Adrenal gland (tissue), 12 donors: Measurements from ENCODE around the gene MYCBP. TPM values are rescaled to one million over a fixed set of nuclear protein-coding genes. Genes with fewer than 3 reads are reported as not detected.

Source experiments
- DNase-seq, 7 donors: peaks; one replicate each; pipeline ENCODE4 v3.0.0-alpha.2; 2019 to 2020
- H3K27ac ChIP-seq, 5 donors: fragments of 200-600 bp; sonication (generic) in 4 of 5; 1 replicate in 3 of 5; 2 replicates in 2 of 5; pipeline versions ENCODE4 v1.5.1 to v1.8.0; 2016 to 2020; ENCODE audit warnings: mild to moderate bottlenecking in 1 of 5
- H3K27me3 ChIP-seq: fragments of 200-600 bp; 2 replicates; pipeline ENCODE4 v1.8.0; 2021
- H3K36me3 ChIP-seq, 2 donors: fragments of 200-600 bp; replicated peaks in 1 of 2; 1 replicate in 1 of 2; 2 replicates in 1 of 2; pipeline versions ENCODE4 v1.5.1 to v1.8.0; 2018 to 2022
- H3K4me1 ChIP-seq, 2 donors: fragments of 200-600 bp; replicated peaks in 1 of 2; 1 replicate in 1 of 2; 2 replicates in 1 of 2; pipeline versions ENCODE4 v1.5.1 to v1.8.0; 2018 to 2021
- H3K4me3 ChIP-seq, 4 donors: fragments of 200-600 bp; sonication (generic) in 3 of 4; one replicate each; pipeline ENCODE4 v1.5.1; 2016 to 2018
- H3K9me3 ChIP-seq, 3 donors: fragments of 200-600 bp; sonication (generic) in 1 of 3; replicated peaks in 1 of 3; 1 replicate in 2 of 3; 2 replicates in 1 of 3; pipeline versions ENCODE4 v1.5.1 to v1.8.0; 2016 to 2021
- POLR2A ChIP-seq, 2 donors: fragments of 450-650 bp; IDR thresholded peaks; one replicate each; pipeline ENCODE4 v1.6.1; 2017; ENCODE audit warnings: antibody characterized with exemption in 2 of 2, mild to moderate bottlenecking in 2 of 2, moderate library complexity in 1 of 2
- WGBS, 4 donors: extraction: QIAGEN DNeasy Blood & Tissue Kit in 2 of 4; methylation state at CpG; one replicate each; pipeline versions ENCODE4 v1.1.5 to v1.1.7; 2013 to 2017; 5-methylcytosine and 5-hydroxymethylcytosine counted together
- intact Hi-C, 2 donors: fragments of 100-400 bp; cut with DNase I; formaldehyde crosslinking; loops; one replicate each; pipeline versions ENCODE4 v1.14.1 to v1.15.0; 2022 to 2023
- polyA plus RNA-seq, 3 donors: library from polyadenylated mRNA; stranded (reverse); fragments of 200-250 nt in 2 of 3; fragments of 350-450 nt in 1 of 3; fragmentation: Illumina TruSeq in 1 of 3; extraction: RNeasy Lipid Tissue Mini Kit (QIAGEN cat#74804) in 1 of 3; gene quantifications; one replicate each; pipeline ENCODE4 v1.2.3, GENCODE V29; 2013 to 2014
- total RNA-seq, 9 donors: library from RNA; depleted of rRNA in 4 of 9; stranded (reverse); fragments of >200 nt in 4 of 9; fragments of 120-200 nt in 1 of 9; fragmentation: NEBNext Ultra II Directional in 1 of 9; extraction: Animal tissue kit (Norgen Biotek cat#: 25700) in 1 of 9; gene quantifications; one replicate each; pipeline versions ENCODE4 v1.1.0 to v1.2.4, GENCODE V29; 2013 to 2023
- TF ChIP-seq, protein P1 (sequence below), 6 experiments: fragments of 450-650 bp in 4 of 6; fragments of 200-600 bp in 2 of 6; sonication (generic) in 1 of 6; IDR thresholded peaks; 1 replicate in 5 of 6; 2 replicates in 1 of 6; pipeline versions ENCODE4 v1.5.1 to v1.8.0; 2016 to 2021; ENCODE audit warnings: antibody characterized with exemption in 6 of 6, mild to moderate bottlenecking in 2 of 6, moderate library complexity in 1 of 6
- donor health status: healthy with polysubstance abuse.
- donor health status: Bipolar disorder and iron deficiency.
- donor health status: DM: yes; HTN: yes; CAD: no.
- donor health status: DM: no; HTN: no; CAD: no.
- donor health status: DM: no; HTN: no; CAD: no.
- donor health status: DM: yes; HTN: yes; CAD: no.

MYCBP gene
- total and polyA plus RNA-seq, 12 donors = 5.5 to 97.3 (median 18.4) TPM

DNA sequence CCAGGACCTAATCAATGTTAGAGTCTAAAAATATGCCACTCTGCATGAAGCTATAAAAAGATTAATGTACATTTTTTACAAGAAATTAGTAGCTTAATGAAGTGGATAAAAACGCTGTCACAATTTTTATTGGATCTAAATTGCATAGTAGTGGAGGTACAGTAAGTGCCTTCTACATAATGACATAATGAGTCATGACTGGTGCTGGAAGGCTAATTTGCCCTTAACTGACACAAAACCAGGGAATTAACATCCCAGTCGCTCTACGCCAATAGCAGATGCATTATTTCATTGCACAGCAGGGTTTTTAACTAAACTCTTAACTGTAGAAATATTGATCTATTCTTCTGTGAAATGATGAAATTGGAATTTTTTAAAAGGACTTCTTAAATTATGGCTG lies 46.9 kb downstream of the MYCBP start:
- intact Hi-C loops = no loop called here
- no peak for DNase-seq
- no peaks in the 10 kb centered on the region for H3K4me1 ChIP-seq
- H3K27ac ChIP-seq = no peak overlapping the region
- no peak overlapping the region for H3K4me3 ChIP-seq
- no peaks in the 10 kb centered on the region for H3K9me3 ChIP-seq
- TF ChIP-seq, protein P1, sequence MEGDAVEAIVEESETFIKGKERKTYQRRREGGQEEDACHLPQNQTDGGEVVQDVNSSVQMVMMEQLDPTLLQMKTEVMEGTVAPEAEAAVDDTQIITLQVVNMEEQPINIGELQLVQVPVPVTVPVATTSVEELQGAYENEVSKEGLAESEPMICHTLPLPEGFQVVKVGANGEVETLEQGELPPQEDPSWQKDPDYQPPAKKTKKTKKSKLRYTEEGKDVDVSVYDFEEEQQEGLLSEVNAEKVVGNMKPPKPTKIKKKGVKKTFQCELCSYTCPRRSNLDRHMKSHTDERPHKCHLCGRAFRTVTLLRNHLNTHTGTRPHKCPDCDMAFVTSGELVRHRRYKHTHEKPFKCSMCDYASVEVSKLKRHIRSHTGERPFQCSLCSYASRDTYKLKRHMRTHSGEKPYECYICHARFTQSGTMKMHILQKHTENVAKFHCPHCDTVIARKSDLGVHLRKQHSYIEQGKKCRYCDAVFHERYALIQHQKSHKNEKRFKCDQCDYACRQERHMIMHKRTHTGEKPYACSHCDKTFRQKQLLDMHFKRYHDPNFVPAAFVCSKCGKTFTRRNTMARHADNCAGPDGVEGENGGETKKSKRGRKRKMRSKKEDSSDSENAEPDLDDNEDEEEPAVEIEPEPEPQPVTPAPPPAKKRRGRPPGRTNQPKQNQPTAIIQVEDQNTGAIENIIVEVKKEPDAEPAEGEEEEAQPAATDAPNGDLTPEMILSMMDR (IDR thresholded peaks at IDR 0.05) = no peak
- no peak for TF ChIP-seq POLR2A (IDR thresholded peaks at IDR 0.05)
- no peaks in the 10 kb centered on the region for H3K36me3 ChIP-seq
- WGBS, 4 donors = 59 to 71% (median 63%) methylated on average over 3 of the region's 3 CpGs
- H3K27me3 ChIP-seq = no peaks in the 10 kb centered on the region

DNA sequence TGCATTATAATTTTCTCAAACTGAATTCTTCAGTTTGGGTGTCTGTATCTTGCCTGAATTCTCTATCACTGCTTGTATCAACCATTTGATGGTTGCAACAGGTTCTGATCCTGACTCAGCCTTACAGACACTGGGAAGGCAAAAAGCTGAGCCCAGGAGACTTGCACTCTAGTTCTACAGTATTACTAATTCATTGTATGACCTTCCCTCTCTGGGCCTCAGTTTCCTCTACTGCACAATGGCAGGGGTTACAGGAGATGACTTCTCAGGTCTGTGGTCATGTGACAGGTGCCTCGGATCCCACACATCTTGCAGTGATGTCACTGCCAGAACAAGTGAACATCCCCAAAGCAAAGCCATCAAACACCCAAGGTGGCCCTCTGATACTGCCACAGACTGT lies 52.3 kb downstream of the MYCBP start:
- no peak for DNase-seq
- no peaks in the 10 kb centered on the region for H3K9me3 ChIP-seq
- peaks cover 44% of the 10 kb centered on the region for H3K27me3 ChIP-seq
- H3K4me1 ChIP-seq = peaks cover 0 to 11% of the 10 kb centered on the region in 2 donors
- WGBS, 4 donors = 25 to 61% (median 50%) methylated on average over 1 of the region's 1 CpG; no CpG with 5 or more reads in 1 of the 4 donors
- no peak for TF ChIP-seq POLR2A (IDR thresholded peaks at IDR 0.05)
- TF ChIP-seq, protein P1 (IDR thresholded peaks at IDR 0.05) = no peak
- H3K4me3 ChIP-seq = no peak overlapping the region
- intact Hi-C loops = no loop called here
- no peaks in the 10 kb centered on the region for H3K36me3 ChIP-seq
- H3K27ac ChIP-seq = no peak overlapping the region

DNA sequence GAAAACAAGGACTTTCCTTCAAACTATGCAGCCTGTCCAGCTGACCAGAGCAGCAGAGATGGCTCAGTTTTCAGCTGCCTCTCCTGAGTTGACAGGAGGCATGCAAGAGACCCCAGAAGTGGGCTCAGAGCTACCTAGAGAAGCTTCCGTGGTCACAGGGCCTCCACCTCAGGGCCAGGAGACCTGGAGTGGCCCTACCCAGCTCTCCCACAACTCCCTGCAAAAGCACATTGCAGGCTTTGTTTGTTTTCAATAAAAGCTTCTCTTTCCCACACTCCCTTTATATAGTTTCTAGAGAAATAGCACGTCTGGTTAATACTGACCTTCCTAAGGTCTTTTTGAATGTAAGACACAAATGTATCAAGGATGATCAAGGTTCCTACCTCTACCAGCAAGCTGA lies 53.6 kb downstream of the MYCBP start:
- H3K27ac ChIP-seq = no peak overlapping the region
- H3K4me1 ChIP-seq = peaks cover 0 to 11% of the 10 kb centered on the region in 2 donors
- intact Hi-C loops = no loop called here
- 68 to 83% (median 81%) methylated on average over 2 of the region's 2 CpGs for WGBS, 4 donors
- H3K36me3 ChIP-seq = no peaks in the 10 kb centered on the region
- no peak for TF ChIP-seq POLR2A (IDR thresholded peaks at IDR 0.05)
- TF ChIP-seq, protein P1 (IDR thresholded peaks at IDR 0.05) = no peak
- no peak for DNase-seq
- no peak overlapping the region for H3K4me3 ChIP-seq
- peaks cover 49% of the 10 kb centered on the region for H3K27me3 ChIP-seq
- no peaks in the 10 kb centered on the region for H3K9me3 ChIP-seq

DNA sequence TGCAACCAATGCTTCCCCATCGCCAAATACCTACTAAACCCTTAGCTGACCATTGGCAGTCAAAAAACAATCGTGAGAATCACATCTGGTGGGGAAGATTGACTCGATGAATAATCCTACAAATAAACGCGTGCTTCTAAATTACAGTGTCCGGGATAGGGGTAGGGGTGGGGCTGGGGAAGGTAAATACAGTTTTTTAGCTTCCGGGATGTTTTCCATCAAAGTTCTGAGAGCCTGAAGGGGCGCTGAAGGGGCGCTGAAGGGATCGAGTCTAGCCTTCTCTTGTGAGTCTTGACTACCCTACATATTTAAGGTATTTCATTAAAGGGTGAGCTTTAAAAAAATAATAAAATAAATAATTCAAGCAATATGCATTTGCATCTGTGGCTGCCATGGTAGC lies 54.1 kb downstream of the MYCBP start:
- Histone ChIP-seq H3K36me3 (no peaks in the 10 kb centered on the region), H3K4me1 (peaks cover 0 to 11% of the 10 kb centered on the region in 2 donors), H3K4me3 (no peak overlapping the region), H3K27ac (no peak overlapping the region), H3K9me3 (no peaks in the 10 kb centered on the region), H3K27me3 (peaks cover 53% of the 10 kb centered on the region)
- 33 to 43% (median 34%) methylated on average over 10 of the region's 10 CpGs for WGBS, 4 donors
- TF ChIP-seq POLR2A (IDR thresholded peaks at IDR 0.05) = no peak
- TF ChIP-seq, protein P1 (IDR thresholded peaks at IDR 0.05) = no peak
- intact Hi-C loops = no loop called here
- DNase-seq = no peak
